ENCODE data around the gene SPOPL. TPM values are rescaled to one million over a fixed set of nuclear protein-coding genes. Genes with fewer than 3 reads are reported as not detected.

Gene SPOPL
- total and polyA plus RNA-seq, 2 of the 4 experiments (the other 2 are of a cell fraction), result 4.8 to 20.3 TPM

- ChIA-PET CTCF (interaction anchor here (0.6 kb wide), 1 partner anchor 842 kb away, joined by 3 read pairs; no protein-coding TSS in a partner anchor), POLR2A (ENCODE audit: unreplicated experiment) (no interaction called here)
- no peak overlapping the region for H2AK9ac ChIP-seq (replicated peaks; ENCODE audit: low read depth, low read length, poor library complexity)
- in situ Hi-C loops (cut with MboI; ENCODE audit: low sequenced_read_pairs) (no loop called here), intact Hi-C loops (cut with micrococcal nuclease) (no loop called here), dilution Hi-C loops (cut with HindIII; ENCODE audit: low sequenced_read_pairs, unreplicated experiment) (no loop called here)
- no peak overlapping the region for H3K18ac ChIP-seq (ENCODE audit: low read depth, low read length)
- no peak overlapping the region for H2AK5ac ChIP-seq (ENCODE audit: low read depth, low read length)
- no peak overlapping the region for H3K9ac ChIP-seq (ENCODE audit: low read depth, low read length)
- no peak overlapping the region for H4K91ac ChIP-seq (ENCODE audit: insufficient read depth, low read depth, low read length)
- no peak overlapping the region for H2BK5ac ChIP-seq (ENCODE audit: low read depth, low read length, poor library complexity, severe bottlenecking)
- no peak overlapping the region for H2AFZ ChIP-seq (replicated peaks; ENCODE audit: low read length, poor library complexity)
- H3K27ac ChIP-seq (ENCODE audit: insufficient read depth, low read length), result no peak overlapping the region
- no peaks in the 10 kb centered on the region for H4K20me1 ChIP-seq (ENCODE audit: insufficient read depth, low read length)
- H3K9me1 ChIP-seq (ENCODE audit: insufficient read depth, low read length), result no peaks in the 10 kb centered on the region
- no peak overlapping the region for H4K8ac ChIP-seq (ENCODE audit: low read depth in 2 of 2, low read length in 2 of 2)
- TF ChIP-seq RCOR1 (IDR thresholded peaks at IDR 0.05; ENCODE audit: insufficient replicate concordance, low read length), result no peak
- no peak for TF ChIP-seq SMC3 (IDR thresholded peaks at IDR 0.05; ENCODE audit: low read depth, low read length)
- no peak for TF ChIP-seq RAD21 (IDR thresholded peaks at IDR 0.05; ENCODE audit: low read length)
- TF ChIP-seq BHLHE40 (IDR thresholded peaks at IDR 0.05; ENCODE audit: low read depth, low read length), result no peak
- no peak for TF ChIP-seq MAFK (IDR thresholded peaks at IDR 0.05; ENCODE audit: low read depth, low read length)
- TF ChIP-seq CEBPB (IDR thresholded peaks at IDR 0.05; ENCODE audit: low read depth, low read length), result no peak
- TF ChIP-seq NFE2L2 (IDR thresholded peaks at IDR 0.05; ENCODE audit: low read depth, low read length), result no peak
- no peak for TF ChIP-seq MAZ (IDR thresholded peaks at IDR 0.05; ENCODE audit: borderline replicate concordance, low read depth, low read length)
- no peak for TF ChIP-seq USF2 (IDR thresholded peaks at IDR 0.05; ENCODE audit: low read depth, low read length)
- no peak overlapping the region for H3K4me2 ChIP-seq (ENCODE audit: low read depth, low read length)
- no peak overlapping the region for H3K14ac ChIP-seq (replicated peaks; ENCODE audit: low read depth, low read length)
- 33% methylated on average over 1 of the region's 4 CpGs; no CpG with 5 or more reads in 1 of the 2 experiments for WGBS, 2 experiments (ENCODE audit: extremely low coverage in 2 of 2, insufficient read length in 1 of 2)
- no TSS peak for BruUV-seq (replicated peaks)
- no peak overlapping the region for H3K4ac ChIP-seq (ENCODE audit: low read depth, low read length)
- no peak overlapping the region for H2BK20ac ChIP-seq (ENCODE audit: low read depth, low read length)
- no peak overlapping the region for H2BK15ac ChIP-seq (ENCODE audit: low read depth, low read length)
- DNase-seq, result no peak
- H3K56ac ChIP-seq (ENCODE audit: extremely low read depth, insufficient read depth, low read length), result no peak overlapping the region
- no peaks in the 10 kb centered on the region for H3K9me3 ChIP-seq (ENCODE audit: control insufficient read depth, insufficient read depth, low read length)
- H3K36me3 ChIP-seq (ENCODE audit: control insufficient read depth, insufficient read depth, low read length), result no peaks in the 10 kb centered on the region
- no peak overlapping the region for H4K5ac ChIP-seq (ENCODE audit: low read depth, low read length)
- no peak overlapping the region for H2BK120ac ChIP-seq (ENCODE audit: low read depth, low read length)
- no peak overlapping the region for H3K4me3 ChIP-seq (ENCODE audit: insufficient read depth, low read depth, low read length)
- H3K79me1 ChIP-seq (ENCODE audit: low read depth in 1 of 2, low read length in 2 of 2), result no peaks in the 10 kb centered on the region
- ATAC-seq (ENCODE audit: low read depth), result no peak
- H3K4me1 ChIP-seq (ENCODE audit: control insufficient read depth, insufficient read depth, low read length), result no peaks in the 10 kb centered on the region
- H3K27me3 ChIP-seq (ENCODE audit: control insufficient read depth, insufficient read depth, low read length), result no peaks in the 10 kb centered on the region
- H3K23ac ChIP-seq (ENCODE audit: low read depth, low read length), result no peak overlapping the region
Measured at GRCh38 chr2:138474100-138474825, 27.3 kb upstream of the SPOPL start.
